ENCODE results near the gene SHOC1. TPM values are rescaled to one million over a fixed set of nuclear protein-coding genes. Genes with fewer than 3 reads are reported as not detected.

SHOC1 gene
- 0.08 TPM in 1 of 2 replicates, not detected in the other for total RNA-seq (2014; rRNA removed; shearing (Covaris generic))

GRCh38 chr9:111794835-111795556 lies at the start of gene SHOC1:
Gene SHOC1, minus strand, starts transcription at chr9:111794937. Its CDS starts 3,519 bp downstream, at chr9:111791418.

Small RNAs within 50 kb of the gene (small RNA-seq; reads per million reads assigned to genes)
- gene RNU6-1013P: not detected

Other genes starting within 250 kb of the SHOC1 start
- 24.8 and 26.4 TPM in 2 replicates for gene PTGR1, start 195.3 kb downstream of the SHOC1 start, total RNA-seq (2014; rRNA removed; shearing (Covaris generic))
- gene DNAJC25, start 163.6 kb downstream of the SHOC1 start, total RNA-seq (2014; rRNA removed; shearing (Covaris generic)): 7.5 and 11.7 TPM in 2 replicates
- gene GNG10, start 133.3 kb downstream of the SHOC1 start, total RNA-seq (2014; rRNA removed; shearing (Covaris generic)): 32.1 and 34.3 TPM in 2 replicates
- 46.6 and 53.5 TPM in 2 replicates for gene UGCG, start 101.9 kb upstream of the SHOC1 start, total RNA-seq (2014; rRNA removed; shearing (Covaris generic))

Data from A375 (cell line).